Body of pancreas (tissue), 4 donors: ENCODE data around the gene RPS6KA1.

ENCODE experiments used
- CTCF ChIP-seq, 7 experiments: fragments of 450-650 bp in 4 of 7; fragments of 200-600 bp in 3 of 7; sonication (generic) in 3 of 7; IDR thresholded peaks; one replicate each; pipeline ENCODE4 v1.5.1; 2016 to 2019; ENCODE audit warnings: antibody characterized with exemption in 7 of 7
- POLR2A ChIP-seq, 3 donors: fragments of 450-650 bp; IDR thresholded peaks; one replicate each; pipeline ENCODE4 v1.6.1; 2016; ENCODE audit warnings: antibody characterized with exemption in 3 of 3, mild to moderate bottlenecking in 2 of 3

- no peak for TF ChIP-seq POLR2A (IDR thresholded peaks at IDR 0.05)
- no peak for TF ChIP-seq CTCF (IDR thresholded peaks at IDR 0.05)
Measured at GRCh38 chr1:26583646-26584485, 54.3 kb downstream of the RPS6KA1 start.
